ENCODE results near the gene UCK1.

DNA sequence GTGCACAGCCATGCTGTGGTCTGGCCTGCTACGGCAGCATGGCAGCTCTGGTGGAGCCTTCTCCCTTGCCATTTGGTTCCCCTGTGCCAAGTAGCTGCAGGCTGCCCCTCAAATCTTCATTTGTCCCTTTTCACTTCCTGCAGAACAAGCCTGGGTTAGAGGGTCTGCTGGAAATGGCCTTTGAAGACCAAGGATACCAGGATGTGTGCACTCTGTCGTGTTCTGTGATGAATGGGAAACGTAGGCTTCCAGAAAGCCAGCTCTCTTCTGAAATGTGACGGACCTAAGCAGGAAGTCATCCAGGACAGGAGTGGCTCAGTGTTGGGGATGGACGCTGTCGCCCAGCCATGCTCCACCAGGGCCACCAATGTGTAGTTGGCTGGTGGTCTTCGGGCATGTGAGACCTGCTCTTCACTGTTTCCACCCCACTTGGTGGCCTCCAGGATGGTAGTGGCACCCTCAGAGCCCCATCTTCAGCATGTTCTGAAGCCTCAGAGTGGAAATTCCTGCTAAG, 31.8 kb downstream of the UCK1 start:
- no peak for TF ChIP-seq CTCF (IDR thresholded peaks at IDR 0.05; ENCODE audit: insufficient read depth, low read length, poor library complexity, severe bottlenecking)
- no peak for TF ChIP-seq EZH2phosphoT487 (conservative IDR thresholded peaks at IDR 0.05; ENCODE audit: low read length)
